ENCODE data around the gene SNX8. TPM values are rescaled to one million over a fixed set of nuclear protein-coding genes. Genes with fewer than 3 reads are reported as not detected.

SNX8 gene
- total and polyA plus RNA-seq, 9 of the 15 experiments (the other 6 are each of a cell fraction or from before 2014, with no cell fraction given), result 2.7 to 51.6 (median 16.9) TPM

DNA sequence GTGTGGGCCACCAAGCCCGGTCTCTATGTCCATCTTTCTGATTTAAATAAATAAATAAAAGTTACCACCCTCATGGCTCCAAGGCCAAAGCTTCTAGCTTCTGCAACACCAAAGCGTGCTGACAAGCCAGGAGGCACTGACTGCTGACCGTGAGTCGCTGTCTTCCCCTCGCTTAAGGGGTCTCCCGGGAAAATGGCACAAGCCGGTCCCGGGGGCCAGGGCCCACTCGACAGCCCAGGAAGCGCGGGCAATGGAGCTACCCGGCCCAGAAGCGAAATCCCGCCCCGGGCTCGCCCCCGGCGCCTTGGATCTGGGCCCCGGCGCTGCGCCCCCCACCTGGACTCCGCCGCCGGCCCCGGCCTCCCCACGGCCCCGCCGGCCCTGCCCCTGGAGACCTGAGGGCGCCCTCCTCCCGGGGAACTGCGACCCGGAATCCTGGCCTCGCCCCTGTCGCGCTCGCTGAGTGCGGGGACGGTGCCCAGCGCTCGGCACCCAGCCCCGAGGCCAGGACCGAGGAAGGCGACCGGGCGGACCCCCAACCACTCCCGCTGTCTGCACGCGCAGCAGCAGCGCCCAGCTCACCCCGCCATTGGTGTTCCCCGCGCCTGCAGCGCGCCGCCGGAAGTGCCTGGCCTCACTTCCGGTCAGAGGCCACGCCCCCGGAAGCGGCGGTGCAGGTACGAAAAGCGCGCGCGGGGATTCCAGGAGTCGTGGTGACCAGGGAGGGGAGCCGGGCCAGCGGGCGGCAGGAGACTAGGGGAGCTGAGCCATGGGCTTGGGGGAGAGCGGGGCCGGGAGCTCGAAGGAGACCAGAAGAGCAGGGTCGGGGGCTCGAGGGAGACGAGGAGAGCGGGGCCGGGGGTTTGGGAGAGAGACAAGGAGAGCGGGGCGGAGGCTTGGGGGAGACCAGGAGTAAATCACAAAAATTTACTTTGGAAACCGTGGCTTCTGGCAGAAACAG is 72.4 kb downstream of the SNX8 start, which contains the start of the genes MRM2 and NUDT1 (continued):
- TF ChIP-seq SMAD2 (IDR thresholded peaks at IDR 0.05; ENCODE audit: low read depth, low read length) (no peak), E2F3 (CRISPR knock-in tag; IDR thresholded peaks at IDR 0.05) (peak; percentile 90), BMI1 (IDR thresholded peaks at IDR 0.05; ENCODE audit: low read length) (no peak), ZKSCAN8 (CRISPR knock-in tag; IDR thresholded peaks at IDR 0.05) (no peak), ZKSCAN1 (IDR thresholded peaks at IDR 0.05; ENCODE audit: low read depth, low read length) (0 out of 2 replicates have a peak, but pooled peaks have one; percentile 40), MAX (CRISPR knock-in tag; IDR thresholded peaks at IDR 0.05) (peak; percentile 58), JUN (IDR thresholded peaks at IDR 0.05; ENCODE audit: borderline replicate concordance, low read depth, low read length) (no peak), JUN (CRISPR knock-in tag; IDR thresholded peaks at IDR 0.05; ENCODE audit: borderline replicate concordance) (peak; percentile 22; the same call in 1 of the 2 replicates), BHLHE40 (IDR thresholded peaks at IDR 0.05; ENCODE audit: low read length) (no peak), PCBP1 (IDR thresholded peaks at IDR 0.05; ENCODE audit: low read depth, low read length, poor library complexity, severe bottlenecking) (peak; percentile 86), NCOA2 (IDR thresholded peaks at IDR 0.05; ENCODE audit: partially characterized antibody in 2 of 2) (no peak), GABPB2 (CRISPR knock-in tag; conservative IDR thresholded peaks at IDR 0.05) (no peak), ERF (CRISPR knock-in tag; IDR thresholded peaks at IDR 0.05) (no peak), HOMEZ (CRISPR knock-in tag; IDR thresholded peaks at IDR 0.05) (no peak), NCOR1 (IDR thresholded peaks at IDR 0.05) (no peak), NFATC3 (IDR thresholded peaks at IDR 0.05) (no peak), SREBF2 (CRISPR knock-in tag; IDR thresholded peaks at IDR 0.05) (no peak), ETV1 (tag; conservative IDR thresholded peaks at IDR 0.05; ENCODE audit: low read depth) (peak; percentile 87), CBX1 (IDR thresholded peaks at IDR 0.05; ENCODE audit: low read depth) (peak; percentile 76; the same call in 1 of the 2 replicates)
- TF ChIP-seq, protein P1, sequence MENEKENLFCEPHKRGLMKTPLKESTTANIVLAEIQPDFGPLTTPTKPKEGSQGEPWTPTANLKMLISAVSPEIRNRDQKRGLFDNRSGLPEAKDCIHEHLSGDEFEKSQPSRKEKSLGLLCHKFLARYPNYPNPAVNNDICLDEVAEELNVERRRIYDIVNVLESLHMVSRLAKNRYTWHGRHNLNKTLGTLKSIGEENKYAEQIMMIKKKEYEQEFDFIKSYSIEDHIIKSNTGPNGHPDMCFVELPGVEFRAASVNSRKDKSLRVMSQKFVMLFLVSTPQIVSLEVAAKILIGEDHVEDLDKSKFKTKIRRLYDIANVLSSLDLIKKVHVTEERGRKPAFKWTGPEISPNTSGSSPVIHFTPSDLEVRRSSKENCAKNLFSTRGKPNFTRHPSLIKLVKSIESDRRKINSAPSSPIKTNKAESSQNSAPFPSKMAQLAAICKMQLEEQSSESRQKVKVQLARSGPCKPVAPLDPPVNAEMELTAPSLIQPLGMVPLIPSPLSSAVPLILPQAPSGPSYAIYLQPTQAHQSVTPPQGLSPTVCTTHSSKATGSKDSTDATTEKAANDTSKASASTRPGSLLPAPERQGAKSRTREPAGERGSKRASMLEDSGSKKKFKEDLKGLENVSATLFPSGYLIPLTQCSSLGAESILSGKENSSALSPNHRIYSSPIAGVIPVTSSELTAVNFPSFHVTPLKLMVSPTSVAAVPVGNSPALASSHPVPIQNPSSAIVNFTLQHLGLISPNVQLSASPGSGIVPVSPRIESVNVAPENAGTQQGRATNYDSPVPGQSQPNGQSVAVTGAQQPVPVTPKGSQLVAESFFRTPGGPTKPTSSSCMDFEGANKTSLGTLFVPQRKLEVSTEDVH (IDR thresholded peaks at IDR 0.05; ENCODE audit: low read depth, partially characterized antibody), result peak; percentile 97
- TF ChIP-seq, protein P2, sequence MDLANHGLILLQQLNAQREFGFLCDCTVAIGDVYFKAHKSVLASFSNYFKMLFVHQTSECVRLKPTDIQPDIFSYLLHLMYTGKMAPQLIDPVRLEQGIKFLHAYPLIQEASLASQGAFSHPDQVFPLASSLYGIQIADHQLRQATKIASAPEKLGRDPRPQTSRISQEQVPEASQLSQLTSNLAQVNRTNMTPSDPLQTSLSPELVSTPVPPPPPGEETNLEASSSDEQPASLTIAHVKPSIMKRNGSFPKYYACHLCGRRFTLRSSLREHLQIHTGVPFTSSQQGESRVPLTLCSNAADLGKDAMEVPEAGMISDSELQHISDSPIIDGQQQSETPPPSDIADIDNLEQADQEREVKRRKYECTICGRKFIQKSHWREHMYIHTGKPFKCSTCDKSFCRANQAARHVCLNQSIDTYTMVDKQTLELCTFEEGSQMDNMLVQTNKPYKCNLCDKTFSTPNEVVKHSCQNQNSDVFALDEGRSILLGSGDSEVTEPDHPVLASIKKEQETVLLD (IDR thresholded peaks at IDR 0.05), result no peak

All from K562 (cell line).